HG03469 (cell line): ENCODE measurements around the gene CCDC159.
A peak's percentile ranks its signal among the peaks of the same experiment; 100 is the strongest.
"Not testable (repeated sequence)": the region's sequence is repeated elsewhere in the genome, so short reads cannot be mapped to it uniquely, and the experiment has no call there.

ENCODE experiments used
- ATAC-seq: cut with Tn5 transposase; IDR thresholded peaks from one replicate; pipeline ENCODE4 v1.9.1; 2021; ENCODE audit warnings: mild to moderate bottlenecking, moderate library complexity, moderate number of reproducible peaks; ENCODE audit not compliant: unreplicated experiment

CCDC159 gene

GRCh38 chr19:11346104-11346940, at the start of gene CCDC159, which contains the start of gene TMEM205:
Gene CCDC159, plus strand, starts transcription at chr19:11346519. Its CDS starts 88 bp downstream, at chr19:11346607.
Gene TMEM205, minus strand, starts transcription at chr19:11346268. Its CDS starts 649 bp downstream, at chr19:11345619.
- ATAC-seq = peak; percentile 80

GRCh38 chr19:11299946-11300810, 46.1 kb upstream of the CCDC159 start:
- ATAC-seq = no peak

- no peak for ATAC-seq
Observed at GRCh38 chr19:11300811-11301120, 45.6 kb upstream of the CCDC159 start.

GRCh38 chr19:11304936-11305335, 41.4 kb upstream of the CCDC159 start:
- ATAC-seq = no peak

- ATAC-seq = no peak
Observed at GRCh38 chr19:11306337-11306736, 40.0 kb upstream of the CCDC159 start.

GRCh38 chr19:11320278-11320995, 25.9 kb upstream of the CCDC159 start:
- ATAC-seq = not testable (repeated sequence)

- ATAC-seq = no peak
Observed at GRCh38 chr19:11321191-11322126, 24.9 kb upstream of the CCDC159 start.

- no peak for ATAC-seq
Observed at GRCh38 chr19:11322269-11323024, 23.9 kb upstream of the CCDC159 start.

- ATAC-seq = no peak
Observed at GRCh38 chr19:11323601-11324078, 22.7 kb upstream of the CCDC159 start.

- ATAC-seq = no peak
Observed at GRCh38 chr19:11324079-11324661, 22.1 kb upstream of the CCDC159 start.

GRCh38 chr19:11324748-11325389, 21.4 kb upstream of the CCDC159 start:
- ATAC-seq = no peak

- ATAC-seq = no peak
Observed at GRCh38 chr19:11325544-11325943, 20.8 kb upstream of the CCDC159 start.

- no peak for ATAC-seq
Observed at GRCh38 chr19:11330127-11330526, 16.2 kb upstream of the CCDC159 start.

- ATAC-seq = no peak
Observed at GRCh38 chr19:11331502-11331901, 14.8 kb upstream of the CCDC159 start.

GRCh38 chr19:11332822-11333221, 13.5 kb upstream of the CCDC159 start:
- ATAC-seq = no peak

GRCh38 chr19:11333838-11334237, 12.5 kb upstream of the CCDC159 start:
- ATAC-seq = not testable (repeated sequence)

- ATAC-seq = no peak
Observed at GRCh38 chr19:11335449-11336146, 10.7 kb upstream of the CCDC159 start.

- ATAC-seq = no peak
Observed at GRCh38 chr19:11337080-11337479, 9.2 kb upstream of the CCDC159 start.
